ENCODE measurements around the gene HOOK1. TPM values are rescaled to one million over a fixed set of nuclear protein-coding genes. Genes with fewer than 3 reads are reported as not detected.
"Not testable (repeated sequence)": the region's sequence is repeated elsewhere in the genome, so short reads cannot be mapped to it uniquely, and the experiment has no call there.

The HOOK1 gene
- total RNA-seq, 3 donors from 2014 or later = 4.1 to 9.2 (median 6.9) TPM

DNA sequence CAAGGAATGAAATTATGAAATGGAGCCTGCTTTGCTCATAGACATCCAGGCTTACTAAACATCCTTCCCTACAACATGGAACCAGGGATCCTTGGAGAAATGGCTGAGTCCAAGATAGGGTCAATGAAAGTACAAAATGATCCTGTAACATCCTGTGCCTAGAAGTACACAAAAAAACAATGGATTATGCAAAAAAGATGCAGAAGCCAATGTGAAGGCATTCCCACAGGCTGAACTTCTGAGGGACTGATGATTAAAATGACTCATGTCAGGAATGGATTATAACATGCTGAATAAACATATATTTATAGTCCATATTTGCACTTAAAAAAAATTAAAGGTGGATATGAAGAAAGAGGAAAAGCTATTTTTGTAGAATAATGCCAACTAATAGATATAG is 10.4 kb upstream of the HOOK1 start:
- no peaks in the 10 kb centered on the region for H3K9me3 Mint-ChIP-seq

GRCh38 chr1:59805554-59805953 is 9.2 kb upstream of the HOOK1 start:
- H3K27me3 Mint-ChIP-seq (ENCODE audit: low read depth) = peaks cover 20% of the 10 kb centered on the region
- H3K36me3 Mint-ChIP-seq (ENCODE audit: insufficient read depth) = no peaks in the 10 kb centered on the region
- H3K4me3 Mint-ChIP-seq = no peak overlapping the region
- no peaks in the 10 kb centered on the region for H3K4me1 Mint-ChIP-seq (ENCODE audit: low read depth)
- no peak for DNase-seq
- ATAC-seq = no peak
- H3K9me3 Mint-ChIP-seq = no peaks in the 10 kb centered on the region

More for the DNA sequence above, 10.4 kb upstream of the HOOK1 start:
- no peak for DNase-seq
- Mint-ChIP-seq H3K4me3 (no peak overlapping the region), H3K27me3 (ENCODE audit: low read depth) (peaks cover 16% of the 10 kb centered on the region), H3K4me1 (ENCODE audit: low read depth) (no peaks in the 10 kb centered on the region), H3K36me3 (ENCODE audit: insufficient read depth) (no peaks in the 10 kb centered on the region)
- ATAC-seq = no peak

- ATAC-seq = peak; percentile 95
- Mint-ChIP-seq H3K4me1 (ENCODE audit: low read depth) (peaks cover 4% of the 10 kb centered on the region), H3K36me3 (ENCODE audit: insufficient read depth) (peaks cover 1% of the 10 kb centered on the region), H3K27me3 (ENCODE audit: low read depth) (peaks cover 13% of the 10 kb centered on the region), H3K4me3 (peak overlapping the region; percentile 76), H3K9me3 (no peaks in the 10 kb centered on the region)
- peak; percentile 87 for DNase-seq
Observed at GRCh38 chr1:59814180-59814900, 409 bp upstream of the HOOK1 start.

- Mint-ChIP-seq H3K4me3 (no peak overlapping the region), H3K4me1 (ENCODE audit: low read depth) (peaks cover 6% of the 10 kb centered on the region), H3K36me3 (ENCODE audit: insufficient read depth) (peaks cover 1% of the 10 kb centered on the region), H3K27me3 (ENCODE audit: low read depth) (peaks cover 7% of the 10 kb centered on the region), H3K9me3 (no peaks in the 10 kb centered on the region)
- ATAC-seq (no peak), DNase-seq (no peak)
Observed at GRCh38 chr1:59815892-59816291, 1.1 kb downstream of the HOOK1 start.

GRCh38 chr1:59816318-59816878 is 1.6 kb downstream of the HOOK1 start:
- Mint-ChIP-seq H3K4me3 (no peak overlapping the region), H3K27me3 (ENCODE audit: low read depth) (peaks cover 2% of the 10 kb centered on the region), H3K36me3 (ENCODE audit: insufficient read depth) (peaks cover 1% of the 10 kb centered on the region), H3K4me1 (ENCODE audit: low read depth) (peaks cover 6% of the 10 kb centered on the region), H3K9me3 (no peaks in the 10 kb centered on the region)
- DNase-seq (no peak), ATAC-seq (no peak)

- Mint-ChIP-seq H3K27me3 (ENCODE audit: low read depth) (no peaks in the 10 kb centered on the region), H3K4me1 (ENCODE audit: low read depth) (peaks cover 2% of the 10 kb centered on the region), H3K9me3 (no peaks in the 10 kb centered on the region), H3K4me3 (no peak overlapping the region), H3K36me3 (ENCODE audit: insufficient read depth) (peaks cover 5% of the 10 kb centered on the region)
- DNase-seq (no peak), ATAC-seq (no peak)
Observed at GRCh38 chr1:59819566-59820438, 5.1 kb downstream of the HOOK1 start.

DNA sequence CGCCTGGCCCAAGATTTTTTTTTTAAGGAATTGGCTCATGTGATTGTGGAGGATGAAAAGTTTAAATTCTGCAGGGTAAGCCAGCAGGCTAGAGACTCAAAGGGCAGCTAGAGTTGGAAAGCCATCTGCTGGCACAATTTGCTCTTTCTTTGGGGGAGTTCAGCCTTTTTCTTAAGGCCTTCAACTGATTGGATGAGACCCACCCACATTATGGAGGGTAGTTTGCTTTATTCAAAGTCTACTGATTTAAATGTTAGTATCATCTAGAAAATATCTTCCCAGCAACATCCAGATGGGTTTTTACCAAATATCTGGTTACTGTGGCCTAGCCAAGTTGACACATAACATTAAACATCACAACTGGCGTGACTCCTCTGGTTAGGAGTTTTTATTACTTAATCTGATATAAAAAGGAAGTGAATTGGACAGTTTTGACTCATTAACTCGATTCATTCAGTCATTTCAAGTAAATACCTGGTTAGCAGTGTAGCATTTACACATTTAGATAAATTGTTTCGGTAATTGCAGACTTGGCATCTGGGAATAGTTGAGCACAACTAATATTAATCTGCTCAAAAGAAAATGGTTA is 12.4 kb downstream of the HOOK1 start:
- no peak overlapping the region for H3K4me3 Mint-ChIP-seq
- ATAC-seq (no peak), DNase-seq (no peak)
- H3K27me3 Mint-ChIP-seq (ENCODE audit: low read depth) = no peaks in the 10 kb centered on the region
- no peaks in the 10 kb centered on the region for H3K4me1 Mint-ChIP-seq (ENCODE audit: low read depth)
- no peaks in the 10 kb centered on the region for H3K9me3 Mint-ChIP-seq
- H3K36me3 Mint-ChIP-seq (ENCODE audit: insufficient read depth) = peaks cover 12% of the 10 kb centered on the region

- Mint-ChIP-seq H3K27me3 (ENCODE audit: low read depth) (no peaks in the 10 kb centered on the region), H3K36me3 (ENCODE audit: insufficient read depth) (peaks cover 12% of the 10 kb centered on the region), H3K4me3 (no peak overlapping the region), H3K4me1 (ENCODE audit: low read depth) (no peaks in the 10 kb centered on the region), H3K9me3 (no peaks in the 10 kb centered on the region)
- DNase-seq (no peak), ATAC-seq (no peak)
Observed at GRCh38 chr1:59828160-59828559, 13.4 kb downstream of the HOOK1 start.

GRCh38 chr1:59831529-59831928 is 16.8 kb downstream of the HOOK1 start:
- ATAC-seq (no peak), DNase-seq (no peak)
- no peaks in the 10 kb centered on the region for H3K27me3 Mint-ChIP-seq (ENCODE audit: low read depth)
- H3K4me3 Mint-ChIP-seq = no peak overlapping the region
- H3K4me1 Mint-ChIP-seq (ENCODE audit: low read depth) = no peaks in the 10 kb centered on the region
- no peaks in the 10 kb centered on the region for H3K9me3 Mint-ChIP-seq
- peaks cover 15% of the 10 kb centered on the region for H3K36me3 Mint-ChIP-seq (ENCODE audit: insufficient read depth)

DNA sequence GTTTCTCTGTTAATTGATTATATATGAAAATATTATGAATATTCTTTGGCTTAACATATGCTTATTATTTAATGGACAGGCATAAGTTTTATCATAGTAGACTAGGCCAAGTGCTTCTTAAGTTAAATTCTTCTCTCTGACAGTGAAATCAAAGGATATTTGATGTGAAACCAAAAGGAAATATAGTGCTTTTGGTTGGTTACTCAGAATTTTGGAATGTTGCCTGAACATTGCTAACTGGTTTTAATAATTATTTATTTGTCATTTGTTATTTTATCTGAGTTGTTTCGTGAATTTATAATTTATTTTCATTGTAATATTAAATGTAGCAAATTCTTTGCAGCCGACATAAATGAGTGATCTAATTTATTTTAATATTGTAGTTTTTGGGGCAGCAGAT is 18.3 kb downstream of the HOOK1 start:
- no peak for DNase-seq

DNA sequence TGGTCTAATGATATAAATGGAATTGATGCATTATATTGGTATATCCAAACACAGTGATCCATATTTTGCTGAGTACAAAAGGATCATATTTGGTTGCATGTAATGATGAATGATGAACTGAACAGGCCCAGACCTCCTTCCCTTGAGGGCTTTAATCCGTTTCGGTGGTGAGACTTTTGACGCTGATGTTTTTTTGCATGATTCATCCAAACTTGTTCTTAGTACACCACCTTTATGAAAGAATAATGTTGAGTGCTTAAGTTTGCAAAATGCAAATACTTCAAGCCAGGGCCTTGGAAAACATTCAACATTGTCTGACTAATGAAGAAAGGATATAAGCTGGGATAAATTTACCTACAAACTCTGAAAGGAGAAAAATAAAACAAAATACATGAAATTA is 19.2 kb downstream of the HOOK1 start:
- DNase-seq (no peak), ATAC-seq (no peak)
- Mint-ChIP-seq H3K9me3 (no peaks in the 10 kb centered on the region), H3K4me1 (ENCODE audit: low read depth) (no peaks in the 10 kb centered on the region), H3K4me3 (no peak overlapping the region), H3K36me3 (ENCODE audit: insufficient read depth) (peaks cover 23% of the 10 kb centered on the region), H3K27me3 (ENCODE audit: low read depth) (no peaks in the 10 kb centered on the region)

More for the DNA sequence above, 18.3 kb downstream of the HOOK1 start:
- no peak overlapping the region for H3K4me3 Mint-ChIP-seq
- H3K36me3 Mint-ChIP-seq (ENCODE audit: insufficient read depth) = peaks cover 19% of the 10 kb centered on the region
- H3K4me1 Mint-ChIP-seq (ENCODE audit: low read depth) = no peaks in the 10 kb centered on the region
- ATAC-seq = no peak
- H3K27me3 Mint-ChIP-seq (ENCODE audit: low read depth) = no peaks in the 10 kb centered on the region
- H3K9me3 Mint-ChIP-seq = no peaks in the 10 kb centered on the region

GRCh38 chr1:59837857-59838256 is 23.1 kb downstream of the HOOK1 start:
- peaks cover 25% of the 10 kb centered on the region for H3K36me3 Mint-ChIP-seq (ENCODE audit: insufficient read depth)
- not testable (repeated sequence) for H3K27me3 Mint-ChIP-seq (ENCODE audit: low read depth); H3K9me3 Mint-ChIP-seq; ATAC-seq; H3K4me1 Mint-ChIP-seq (ENCODE audit: low read depth); DNase-seq; H3K4me3 Mint-ChIP-seq

DNA sequence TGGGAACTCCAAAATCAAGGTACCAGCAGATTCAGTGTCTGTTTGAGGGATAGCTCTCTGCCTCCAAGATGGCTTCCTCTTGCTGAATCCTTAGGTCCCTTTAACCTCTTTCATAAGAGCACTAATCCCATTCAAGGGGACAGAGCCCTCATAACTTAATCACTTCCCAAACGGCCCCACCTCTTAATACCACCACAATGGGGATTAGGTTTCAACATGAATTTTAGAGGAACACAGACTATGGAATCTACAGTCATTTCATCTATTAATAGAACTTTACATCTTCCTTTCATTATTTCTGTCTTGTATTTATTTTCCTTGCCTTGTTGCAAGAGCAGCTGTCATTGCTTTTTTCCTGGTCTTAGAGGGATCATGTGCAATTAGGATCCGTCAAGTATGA is 30.3 kb downstream of the HOOK1 start:
- Mint-ChIP-seq H3K4me3 (no peak overlapping the region), H3K27me3 (ENCODE audit: low read depth) (no peaks in the 10 kb centered on the region), H3K9me3 (no peaks in the 10 kb centered on the region), H3K36me3 (ENCODE audit: insufficient read depth) (peaks cover 37% of the 10 kb centered on the region), H3K4me1 (ENCODE audit: low read depth) (no peaks in the 10 kb centered on the region)
- ATAC-seq = no peak
- no peak for DNase-seq

DNA sequence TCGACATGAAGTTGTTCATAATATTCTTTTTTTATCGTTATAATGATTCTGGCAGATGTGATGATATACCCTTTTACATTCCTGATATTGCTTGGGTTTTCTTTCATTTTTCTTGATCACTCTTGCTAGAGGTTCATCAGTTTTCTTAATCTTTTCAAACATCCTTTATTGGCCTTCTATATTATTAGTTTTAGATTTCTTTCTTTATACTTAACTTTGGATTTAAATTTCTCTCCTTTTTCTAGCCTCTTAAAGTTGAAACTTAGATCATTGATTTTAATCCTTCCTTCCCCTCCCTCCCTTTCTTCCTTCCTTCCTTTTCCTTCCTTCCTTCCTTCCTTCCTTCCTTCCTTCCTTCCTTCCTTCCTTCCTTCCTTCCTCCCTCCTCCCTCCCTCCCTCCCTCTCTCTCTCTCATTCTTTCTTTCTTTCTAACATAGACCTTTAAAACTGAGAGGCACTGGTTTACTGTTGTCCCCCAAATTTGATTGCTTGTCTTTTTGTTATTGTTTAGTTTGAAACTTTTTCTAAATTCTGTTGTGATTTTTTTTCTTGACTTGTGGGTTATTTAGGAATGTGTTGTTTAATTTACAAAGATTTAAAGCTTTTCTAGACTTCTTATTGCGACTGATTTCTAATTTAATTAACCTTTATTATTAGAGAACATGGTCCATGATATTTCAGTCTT is 31.6 kb downstream of the HOOK1 start:
- Mint-ChIP-seq H3K4me3 (no peak overlapping the region), H3K36me3 (ENCODE audit: insufficient read depth) (peaks cover 37% of the 10 kb centered on the region), H3K27me3 (ENCODE audit: low read depth) (no peaks in the 10 kb centered on the region), H3K9me3 (no peaks in the 10 kb centered on the region), H3K4me1 (ENCODE audit: low read depth) (no peaks in the 10 kb centered on the region)
- ATAC-seq (no peak), DNase-seq (no peak)
